GM18505 (cell line): ENCODE data around the gene NCSTN.

Experiments used
- ATAC-seq: cut with Tn5 transposase; IDR thresholded peaks from one replicate; pipeline ENCODE4 v1.9.1; 2021; ENCODE audit not compliant: unreplicated experiment
- POLR2A ChIP-seq: IDR thresholded peaks from 4 replicates; pipeline ENCODE4 v1.6.1; 2011; ENCODE audit warnings: borderline replicate concordance; ENCODE audit not compliant: insufficient read depth, insufficient read length; ENCODE audit errors: extremely low read depth

NCSTN gene

DNA sequence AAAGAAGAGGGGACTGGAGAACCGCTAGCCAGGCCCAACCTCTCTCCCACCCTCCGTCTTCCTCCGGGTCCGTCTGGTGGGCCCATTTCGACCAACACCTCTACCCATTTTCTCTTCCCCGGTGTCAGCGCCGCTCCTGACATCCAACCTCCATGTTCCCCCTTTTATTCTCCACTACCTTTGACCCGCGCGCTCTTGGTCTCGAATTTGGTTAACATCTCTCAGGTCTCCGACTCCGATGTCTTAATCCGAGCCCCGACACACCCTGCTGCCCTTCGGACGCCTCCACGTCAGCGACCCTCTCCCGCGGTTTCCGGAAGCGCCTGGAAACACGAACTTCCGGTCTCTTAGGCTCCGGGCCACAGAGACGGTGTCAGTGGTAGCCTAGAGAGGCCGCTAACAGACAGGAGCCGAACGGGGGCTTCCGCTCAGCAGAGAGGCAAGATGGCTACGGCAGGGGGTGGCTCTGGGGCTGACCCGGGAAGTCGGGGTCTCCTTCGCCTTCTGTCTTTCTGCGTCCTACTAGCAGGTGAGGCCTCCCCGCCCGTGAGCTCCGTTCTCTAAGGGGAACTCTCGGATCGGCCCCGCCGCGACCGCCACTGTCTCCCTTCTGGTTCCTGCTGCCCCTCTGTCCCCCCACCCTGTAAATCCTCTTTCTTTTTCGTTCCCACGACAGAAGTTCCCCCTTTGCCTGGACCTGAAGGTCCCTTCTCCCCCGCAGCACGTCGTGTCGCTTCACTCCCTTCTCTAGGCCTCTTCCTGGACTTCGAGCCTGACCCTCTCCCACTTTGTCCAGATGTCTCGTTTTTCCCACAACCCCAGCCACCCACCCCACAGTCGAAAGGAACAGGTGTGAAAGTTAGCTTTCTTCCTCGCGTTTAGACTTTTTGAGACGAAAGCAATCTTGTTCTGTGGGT is at the start of gene NCSTN, which contains the start of gene COPA:
TSS of gene NCSTN (plus strand) at position 431 of the 917 bp plus-strand sequence. CDS start at position 445, 14 bp downstream.
TSS of gene COPA (minus strand) at position 298 of the 917 bp plus-strand sequence. CDS start at position 218, 80 bp downstream.
- peak; percentile 94 for TF ChIP-seq POLR2A
- peak; percentile 83 for ATAC-seq

DNA sequence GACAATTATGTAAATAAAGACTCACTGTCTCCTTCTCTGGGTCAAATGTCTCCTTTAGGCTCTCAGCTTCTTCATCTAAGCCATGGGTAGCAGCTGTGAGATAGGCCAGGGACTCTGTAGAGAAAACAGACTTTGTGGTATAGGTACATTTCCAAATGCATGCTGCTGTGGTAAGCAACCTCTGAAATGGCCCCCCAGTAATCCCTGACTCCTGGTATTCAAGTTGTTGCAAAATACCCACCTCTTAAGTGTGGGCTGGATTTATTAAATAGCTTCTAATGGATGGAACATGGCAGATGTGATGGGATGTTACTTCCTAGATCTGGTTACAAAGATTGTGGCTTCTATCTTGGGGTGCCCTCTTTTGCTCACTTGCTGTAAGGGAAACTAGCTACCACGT is 47.1 kb upstream of the NCSTN start:
- no peak for TF ChIP-seq POLR2A
- no peak for ATAC-seq

- no peak for TF ChIP-seq POLR2A
- no peak for ATAC-seq
Measured at GRCh38 chr1:160300173-160300572, 43.0 kb upstream of the NCSTN start.

DNA sequence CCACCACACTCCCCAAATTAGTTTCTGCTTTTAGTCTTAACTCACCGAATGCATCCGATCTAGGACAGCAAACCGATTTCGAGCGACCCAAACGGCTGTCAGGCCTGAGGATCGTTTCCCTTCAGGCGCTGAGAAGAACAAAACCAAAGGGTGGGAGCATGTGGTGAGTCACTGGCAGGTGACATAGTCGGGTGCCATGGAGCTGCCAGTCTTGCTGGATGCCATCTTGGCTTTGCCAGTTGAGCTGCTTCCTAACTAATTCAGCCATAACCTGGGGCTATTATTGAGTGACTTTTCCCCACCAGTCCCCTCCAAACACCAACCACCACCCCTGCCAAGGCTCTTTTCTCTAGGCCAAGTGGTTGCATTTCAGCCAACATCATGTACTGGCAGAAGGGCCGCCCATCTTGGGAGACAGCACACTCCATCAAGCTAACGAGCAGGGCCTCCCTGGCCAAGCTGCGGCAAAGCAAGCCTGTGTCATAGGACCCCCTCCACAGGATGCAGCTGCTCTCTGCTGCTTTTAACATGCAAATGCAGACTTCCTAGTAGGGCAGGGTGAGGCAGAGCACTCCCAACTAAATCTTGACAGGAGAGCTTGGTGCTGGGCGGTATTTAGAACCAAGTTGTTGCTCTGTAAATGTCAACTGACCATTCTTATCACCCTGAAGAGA is 35.9 kb upstream of the NCSTN start:
- no peak for TF ChIP-seq POLR2A
- ATAC-seq: no peak

DNA sequence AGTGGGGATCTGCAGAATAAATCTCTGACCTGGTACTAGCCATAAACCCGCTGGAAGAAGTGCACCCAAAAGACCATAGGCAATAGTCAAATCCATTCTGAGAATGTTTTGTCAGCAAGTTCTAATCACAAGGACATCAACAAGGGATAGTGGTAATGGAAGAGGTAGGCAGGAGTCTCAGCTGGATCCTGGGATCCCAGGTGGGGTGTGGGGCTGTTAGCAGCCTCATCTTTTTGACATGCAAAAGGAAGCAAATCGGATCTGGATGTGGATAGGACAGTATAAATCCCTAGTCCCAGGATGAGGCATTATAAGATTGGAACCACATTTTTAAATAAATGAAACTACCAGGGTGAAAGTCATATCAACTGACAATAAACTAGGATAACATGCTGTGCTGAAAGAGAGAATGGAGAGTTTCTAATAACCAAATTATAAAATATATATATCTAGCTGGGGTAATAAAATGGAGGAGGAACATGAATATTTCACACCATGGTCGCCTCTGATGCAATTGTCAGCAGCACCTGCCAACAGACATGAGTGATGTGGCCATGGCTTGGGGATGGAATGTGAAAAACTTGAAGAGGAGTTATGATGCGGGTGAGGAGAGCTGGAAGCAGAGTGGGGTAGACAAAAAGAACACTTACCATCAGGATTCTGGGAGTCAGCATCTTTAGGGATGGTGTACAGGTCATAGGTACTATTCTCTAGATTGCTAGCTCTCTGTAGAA is 34.6 kb upstream of the NCSTN start:
- ATAC-seq: no peak
- no peak for TF ChIP-seq POLR2A

DNA sequence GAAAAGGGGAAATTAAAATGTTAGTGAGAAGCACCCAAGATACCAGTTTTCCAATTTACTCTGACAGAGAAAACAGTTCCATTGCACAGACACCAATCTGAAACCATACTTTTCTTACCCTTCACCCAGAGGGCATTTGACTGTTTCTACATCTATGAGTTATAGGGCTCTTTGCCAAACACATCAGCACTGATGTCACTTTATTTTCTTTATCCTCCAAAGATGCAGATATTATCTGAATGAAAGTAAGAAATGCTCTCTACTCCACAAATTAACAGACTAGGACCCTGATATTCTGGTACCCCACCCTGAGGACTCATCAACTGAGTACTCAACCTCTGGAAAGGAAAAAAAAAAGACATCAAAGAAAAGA is 34.0 kb upstream of the NCSTN start:
- no peak for ATAC-seq
- no peak for TF ChIP-seq POLR2A

DNA sequence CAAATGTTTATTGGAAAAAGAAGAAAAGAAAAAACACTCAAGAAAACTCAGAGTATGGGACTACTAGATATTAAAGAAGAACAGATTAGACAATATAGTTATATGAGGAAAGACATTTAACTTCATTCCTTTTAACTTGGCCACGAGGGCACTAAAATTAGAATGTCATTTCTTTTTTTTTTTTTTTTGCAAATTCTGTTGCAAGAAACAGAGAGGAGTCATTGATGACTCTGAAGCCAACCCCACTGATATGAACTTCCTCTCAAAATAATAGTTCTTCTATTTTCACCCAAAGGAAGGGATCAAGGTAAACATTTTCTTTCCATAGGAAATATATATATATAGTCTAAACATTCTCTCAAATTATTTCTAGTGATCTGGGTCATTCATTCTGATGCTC is 33.6 kb upstream of the NCSTN start:
- no peak for ATAC-seq
- TF ChIP-seq POLR2A: no peak

DNA sequence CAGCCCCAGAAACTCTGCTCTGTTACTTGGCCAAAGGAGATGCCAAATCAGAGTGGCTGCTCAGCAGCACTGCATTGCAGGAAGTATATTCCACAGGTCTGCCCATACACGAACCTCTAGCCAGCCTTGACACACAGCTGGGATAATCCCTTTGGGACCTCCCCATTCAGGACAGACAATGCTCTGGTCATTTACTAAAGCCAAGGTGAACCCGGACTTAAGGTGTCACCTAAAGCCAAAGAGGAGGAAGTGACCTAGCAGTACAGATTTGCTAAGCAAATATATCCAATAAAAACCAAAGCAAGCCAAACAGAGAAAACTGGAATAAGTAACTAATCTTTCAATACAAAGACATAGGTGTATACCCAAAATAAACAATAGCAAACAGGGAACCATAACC is 27.8 kb upstream of the NCSTN start:
- no peak for TF ChIP-seq POLR2A

DNA sequence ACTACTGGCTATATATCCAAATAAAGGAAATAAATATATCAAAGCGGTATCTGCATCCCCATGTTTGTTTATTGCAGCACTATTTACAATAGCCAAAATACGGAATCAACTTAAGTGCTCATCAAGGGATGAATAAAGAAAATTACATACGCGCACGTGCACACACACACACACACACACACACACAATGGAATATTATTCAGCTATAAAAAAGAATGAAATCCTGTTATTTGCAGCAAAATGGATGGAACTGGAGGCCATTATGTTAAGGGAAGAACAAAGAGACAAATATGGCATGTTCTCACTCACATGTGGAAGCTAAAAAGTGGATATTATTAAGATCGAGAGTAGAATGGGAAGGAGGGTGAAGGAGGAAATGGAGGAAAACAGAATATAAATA is 20.4 kb upstream of the NCSTN start:
- ATAC-seq: no peak
- no peak for TF ChIP-seq POLR2A

More for the DNA sequence above, 27.8 kb upstream of the NCSTN start:
- no peak for ATAC-seq

DNA sequence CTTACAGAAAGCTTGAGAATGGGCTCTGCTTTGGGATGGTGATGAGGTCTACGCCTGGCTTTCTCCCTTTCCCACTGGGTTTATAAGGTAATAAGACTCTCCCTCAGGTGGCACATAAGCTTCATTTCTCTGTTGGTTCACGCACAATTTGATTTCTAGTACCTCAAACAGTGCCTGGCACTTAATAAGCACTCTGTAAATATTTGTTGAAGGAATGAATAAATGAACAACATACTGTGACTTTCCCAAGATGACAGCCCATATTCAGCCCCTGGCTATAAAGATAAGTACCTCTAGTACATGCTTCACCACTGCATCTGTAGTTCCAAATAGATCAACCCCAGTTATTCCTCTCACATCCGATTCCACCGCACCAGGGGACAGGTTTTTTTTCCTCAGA is 17.9 kb upstream of the NCSTN start:
- TF ChIP-seq POLR2A: no peak

DNA sequence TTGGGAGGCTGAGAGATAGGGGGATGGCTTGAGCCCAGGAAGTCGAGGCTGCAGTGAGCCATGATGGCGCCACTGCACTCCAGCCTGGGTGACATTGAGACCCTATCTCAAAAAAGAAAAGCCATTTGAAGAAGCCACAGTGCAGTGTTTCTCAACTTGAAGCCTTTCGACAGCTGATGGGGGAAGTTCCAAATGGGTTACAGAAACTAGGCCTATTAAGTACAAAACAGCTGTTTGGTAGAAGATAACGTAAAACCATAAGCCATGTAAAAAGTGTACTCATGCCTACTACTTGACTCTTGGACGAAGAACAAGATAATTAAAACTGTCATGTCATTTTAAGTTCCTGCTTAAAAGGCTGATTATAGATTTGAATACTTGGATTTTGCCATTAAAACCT is 16.8 kb upstream of the NCSTN start:
- no peak for TF ChIP-seq POLR2A
- no peak for ATAC-seq

More for the DNA sequence above, 17.9 kb upstream of the NCSTN start:
- ATAC-seq: no peak

- no peak for TF ChIP-seq POLR2A
- ATAC-seq: no peak
Measured at GRCh38 chr1:160328184-160328583, 15.0 kb upstream of the NCSTN start.

DNA sequence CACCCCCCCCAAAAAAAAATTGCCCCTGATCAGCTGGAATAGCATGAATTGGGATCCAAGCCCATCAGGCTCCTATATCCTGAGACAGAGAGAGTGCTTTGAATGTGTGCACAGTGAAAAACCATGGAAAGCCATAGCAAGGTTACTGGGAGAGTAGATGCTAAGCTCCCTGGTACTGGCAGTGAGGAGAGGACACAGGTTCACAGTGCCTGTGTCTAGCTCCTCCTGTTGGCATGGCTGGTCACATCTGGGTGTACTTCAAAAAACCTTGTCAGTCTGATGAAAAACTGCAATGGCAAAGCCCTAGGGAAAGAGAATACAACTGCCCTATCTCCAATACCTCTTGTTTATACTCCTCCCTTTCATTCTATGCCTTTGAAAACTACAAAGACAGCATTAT is 13.1 kb upstream of the NCSTN start:
- ATAC-seq: no peak
- TF ChIP-seq POLR2A: no peak

GRCh38 chr1:160332516-160332915 is 10.7 kb upstream of the NCSTN start:
- no peak for ATAC-seq
- TF ChIP-seq POLR2A: no peak

DNA sequence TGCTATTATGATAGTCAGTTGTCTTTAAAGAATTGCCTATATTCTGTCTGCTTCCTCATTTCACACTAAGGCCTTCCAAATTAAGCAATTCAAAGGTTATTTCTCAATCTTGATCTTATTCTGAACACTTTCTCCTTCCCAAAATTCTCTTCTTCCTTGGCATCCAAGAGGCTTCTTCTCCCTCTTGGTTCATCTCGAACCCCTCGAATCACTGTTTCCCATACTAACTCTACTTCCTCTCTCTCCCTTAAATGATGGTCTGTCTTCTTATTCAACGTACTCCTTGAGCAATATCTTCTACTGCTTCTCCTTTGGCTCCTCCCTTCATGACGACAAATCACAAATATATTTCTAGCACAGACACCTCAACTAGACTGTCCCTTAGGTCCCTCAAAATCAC is 4.6 kb upstream of the NCSTN start:
- no peak for TF ChIP-seq POLR2A
- no peak for ATAC-seq
